GM10266 (cell line): Measurements from ENCODE around the gene CDCP2.

Source experiments
- DNase-seq: peaks from one replicate; pipeline ENCODE4 v3.0.0; 2012; ENCODE audit errors: extremely low spot score
- TF ChIP-seq, protein P1 (sequence below): IDR thresholded peaks from 2 replicates; pipeline ENCODE4 v1.5.1; 2012; ENCODE audit warnings: mild to moderate bottlenecking, low read depth; ENCODE audit not compliant: control insufficient read depth, insufficient read depth; ENCODE audit errors: missing control alignments

The CDCP2 gene

GRCh38 chr1:54188291-54188690 lies 35.5 kb upstream of the CDCP2 start:
- no peak for DNase-seq

DNA sequence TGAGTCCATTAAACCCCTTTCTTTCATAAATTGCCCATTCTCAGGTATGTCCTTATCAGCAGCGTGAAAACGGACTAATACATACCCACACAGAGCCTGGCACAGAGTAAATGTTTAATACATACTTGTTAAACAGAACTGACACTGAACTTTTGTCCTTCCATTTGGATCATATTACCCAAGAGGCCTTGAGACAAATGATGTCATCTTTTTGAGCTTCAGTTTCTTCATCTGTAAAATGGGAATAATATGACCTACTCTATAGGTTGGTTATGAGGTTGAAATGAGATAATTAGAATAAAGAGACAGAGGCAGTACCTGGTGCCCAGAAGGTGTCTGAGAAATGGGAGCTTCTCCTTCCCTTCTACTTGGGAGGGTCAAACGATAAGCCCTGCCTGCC lies 33.3 kb upstream of the CDCP2 start:
- DNase-seq: no peak
- TF ChIP-seq, protein P1, sequence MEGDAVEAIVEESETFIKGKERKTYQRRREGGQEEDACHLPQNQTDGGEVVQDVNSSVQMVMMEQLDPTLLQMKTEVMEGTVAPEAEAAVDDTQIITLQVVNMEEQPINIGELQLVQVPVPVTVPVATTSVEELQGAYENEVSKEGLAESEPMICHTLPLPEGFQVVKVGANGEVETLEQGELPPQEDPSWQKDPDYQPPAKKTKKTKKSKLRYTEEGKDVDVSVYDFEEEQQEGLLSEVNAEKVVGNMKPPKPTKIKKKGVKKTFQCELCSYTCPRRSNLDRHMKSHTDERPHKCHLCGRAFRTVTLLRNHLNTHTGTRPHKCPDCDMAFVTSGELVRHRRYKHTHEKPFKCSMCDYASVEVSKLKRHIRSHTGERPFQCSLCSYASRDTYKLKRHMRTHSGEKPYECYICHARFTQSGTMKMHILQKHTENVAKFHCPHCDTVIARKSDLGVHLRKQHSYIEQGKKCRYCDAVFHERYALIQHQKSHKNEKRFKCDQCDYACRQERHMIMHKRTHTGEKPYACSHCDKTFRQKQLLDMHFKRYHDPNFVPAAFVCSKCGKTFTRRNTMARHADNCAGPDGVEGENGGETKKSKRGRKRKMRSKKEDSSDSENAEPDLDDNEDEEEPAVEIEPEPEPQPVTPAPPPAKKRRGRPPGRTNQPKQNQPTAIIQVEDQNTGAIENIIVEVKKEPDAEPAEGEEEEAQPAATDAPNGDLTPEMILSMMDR: no peak

More at GRCh38 chr1:54188291-54188690, 35.5 kb upstream of the CDCP2 start:
- TF ChIP-seq, protein P1: no peak

GRCh38 chr1:54180701-54181360 lies 28.0 kb upstream of the CDCP2 start:
- DNase-seq: no peak
- TF ChIP-seq, protein P1: no peak

GRCh38 chr1:54178296-54179070 lies 25.7 kb upstream of the CDCP2 start:
- TF ChIP-seq, protein P1: no peak
- no peak for DNase-seq

DNA sequence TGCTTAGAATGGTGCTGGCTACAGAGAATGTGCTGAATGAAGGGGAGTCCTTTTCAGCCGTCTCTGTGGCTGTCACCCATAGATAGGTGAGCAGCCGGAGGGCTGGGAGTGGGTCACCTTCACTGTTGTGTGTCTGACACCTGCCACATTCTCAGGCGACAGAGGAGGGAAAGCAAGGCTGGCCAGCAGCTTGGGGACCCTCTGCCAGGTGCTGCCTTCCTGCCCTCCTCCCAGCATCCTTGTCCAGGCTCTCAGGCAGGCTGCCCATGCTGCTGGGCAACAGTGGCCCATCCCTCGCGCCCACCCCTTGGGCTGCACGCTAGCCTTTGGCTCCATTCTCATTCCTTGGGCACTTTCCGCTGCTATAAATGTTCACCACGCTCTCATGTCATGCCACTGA lies 24.9 kb upstream of the CDCP2 start:
- TF ChIP-seq, protein P1: no peak
- no peak for DNase-seq

- DNase-seq: no peak
- TF ChIP-seq, protein P1: no peak
These were observed 24.0 kb upstream of the CDCP2 start for GRCh38 chr1:54176621-54177327.
